ENCODE data around the gene ZFP36. TPM values are rescaled to one million over a fixed set of nuclear protein-coding genes. Genes with fewer than 3 reads are reported as not detected.

The ZFP36 gene
- total RNA-seq, 4 donors from 2014 or later, result 32.4 to 109 (median 62.4) TPM

GRCh38 chr19:39380521-39381502 is 25.8 kb upstream of the ZFP36 start:
- Histone ChIP-seq H3K36me3 (peaks cover 83 to 86% of the 10 kb centered on the region in 2 donors), H3K27me3 (no peaks in the 10 kb centered on the region), H3K4me1 (no peaks in the 10 kb centered on the region), H3K27ac (no peak overlapping the region), H3K4me3 (replicated peaks in 1 of 3) (no peak overlapping the region), H3K9me3 (no peaks in the 10 kb centered on the region)
- intact Hi-C loops (cut with DNase I), result no loop called here
- WGBS, 2 donors, result 92 to 94% methylated on average over 14 to 15 of the region's 17 CpGs
- TF ChIP-seq POLR2A (IDR thresholded peaks at IDR 0.05) (no peak), CTCF (IDR thresholded peaks at IDR 0.05) (no peak)
- DNase-seq, result no peak

- no peak for DNase-seq
- TF ChIP-seq POLR2A (IDR thresholded peaks at IDR 0.05), result no peak
- TF ChIP-seq CTCF (IDR thresholded peaks at IDR 0.05), result no peak
- WGBS, 2 donors, result 86 to 87% methylated on average over 9 to 10 of the region's 10 CpGs
- Histone ChIP-seq H3K9me3 (no peaks in the 10 kb centered on the region), H3K36me3 (peaks cover 82 to 86% of the 10 kb centered on the region in 2 donors), H3K4me3 (replicated peaks in 1 of 3) (no peak overlapping the region), H3K27me3 (no peaks in the 10 kb centered on the region), H3K27ac (no peak overlapping the region), H3K4me1 (no peaks in the 10 kb centered on the region)
- intact Hi-C loops (cut with DNase I), result no loop called here
Observed at GRCh38 chr19:39381910-39382611, 24.6 kb upstream of the ZFP36 start.

GRCh38 chr19:39382991-39383828 is 23.4 kb upstream of the ZFP36 start:
- H3K27me3 ChIP-seq, result no peaks in the 10 kb centered on the region
- no peak overlapping the region for H3K27ac ChIP-seq
- H3K4me3 ChIP-seq (replicated peaks in 1 of 3), result no peak overlapping the region
- WGBS, 2 donors, result 94% methylated on average over 18 of the region's 18 CpGs
- peaks cover 70 to 85% of the 10 kb centered on the region in 2 donors for H3K36me3 ChIP-seq
- no peaks in the 10 kb centered on the region for H3K9me3 ChIP-seq
- TF ChIP-seq CTCF (IDR thresholded peaks at IDR 0.05) (no peak), POLR2A (IDR thresholded peaks at IDR 0.05) (no peak)
- no peaks in the 10 kb centered on the region for H3K4me1 ChIP-seq
- DNase-seq, result no peak
- intact Hi-C loops (cut with DNase I), result no loop called here

GRCh38 chr19:39384839-39385568 is 21.6 kb upstream of the ZFP36 start:
- WGBS, 2 donors, result 74 to 77% methylated on average over 8 of the region's 9 CpGs
- Histone ChIP-seq H3K4me3 (replicated peaks in 1 of 3) (no peak overlapping the region), H3K36me3 (peaks cover 58 to 72% of the 10 kb centered on the region in 2 donors), H3K4me1 (peaks cover 3 to 5% of the 10 kb centered on the region in 2 donors), H3K27me3 (no peaks in the 10 kb centered on the region), H3K27ac (no peak overlapping the region), H3K9me3 (no peaks in the 10 kb centered on the region)
- TF ChIP-seq CTCF (IDR thresholded peaks at IDR 0.05) (no peak), POLR2A (IDR thresholded peaks at IDR 0.05) (no peak)
- DNase-seq, result no peak
- intact Hi-C loops (cut with DNase I), result loop anchor here (5.0 kb wide), 1 partner anchor 38 kb away; no protein-coding TSS in a partner anchor
